HFF-Myc (cell line): Measurements from ENCODE around the gene TH.

Experiments
- DNase-seq: peaks from one replicate; pipeline ENCODE4 v3.0.0-alpha.2; 2011; ENCODE audit warnings: low read depth; ENCODE audit errors: extremely low read depth
- H3K4me3 ChIP-seq: replicated peaks from 2 replicates; pipeline ENCODE4 v1.5.1; 2011; ENCODE audit warnings: low read depth, mild to moderate bottlenecking, control low read depth, low read length
- CTCF ChIP-seq: IDR thresholded peaks from 2 replicates; pipeline ENCODE4 v1.5.1; 2012; ENCODE audit warnings: mild to moderate bottlenecking, low read depth, low read length, control low read depth; ENCODE audit errors: missing control alignments

Gene TH

GRCh38 chr11:2131371-2132236 is 40.0 kb downstream of the TH start:
- no peak for TF ChIP-seq CTCF
- DNase-seq = no peak
- no peak overlapping the region for H3K4me3 ChIP-seq

GRCh38 chr11:2130881-2131352 is 40.7 kb downstream of the TH start:
- H3K4me3 ChIP-seq = no peak overlapping the region
- no peak for TF ChIP-seq CTCF
- no peak for DNase-seq

- no peak for DNase-seq
- H3K4me3 ChIP-seq = no peak overlapping the region
- TF ChIP-seq CTCF = no peak
Observed at GRCh38 chr11:2129699-2130366, 41.8 kb downstream of the TH start.

- TF ChIP-seq CTCF = no peak
- no peak for DNase-seq
- no peak overlapping the region for H3K4me3 ChIP-seq
Observed at GRCh38 chr11:2129308-2129698, 42.3 kb downstream of the TH start.

- TF ChIP-seq CTCF = no peak
- no peak overlapping the region for H3K4me3 ChIP-seq
- DNase-seq = no peak
Observed at GRCh38 chr11:2128511-2129307, 42.9 kb downstream of the TH start.

- H3K4me3 ChIP-seq = no peak overlapping the region
- TF ChIP-seq CTCF = no peak
- DNase-seq = no peak
Observed at GRCh38 chr11:2128130-2128510, 43.5 kb downstream of the TH start.
